Non-pigmented ciliary epithelial cell (primary cell): ENCODE measurements around the gene MAB21L3.
A peak's percentile ranks its signal among the peaks of the same experiment; 100 is the strongest.

Experiments
- DNase-seq: peaks from one replicate; pipeline ENCODE4 v3.0.0-alpha.2; 2010; ENCODE audit warnings: low read depth

The MAB21L3 gene

DNA sequence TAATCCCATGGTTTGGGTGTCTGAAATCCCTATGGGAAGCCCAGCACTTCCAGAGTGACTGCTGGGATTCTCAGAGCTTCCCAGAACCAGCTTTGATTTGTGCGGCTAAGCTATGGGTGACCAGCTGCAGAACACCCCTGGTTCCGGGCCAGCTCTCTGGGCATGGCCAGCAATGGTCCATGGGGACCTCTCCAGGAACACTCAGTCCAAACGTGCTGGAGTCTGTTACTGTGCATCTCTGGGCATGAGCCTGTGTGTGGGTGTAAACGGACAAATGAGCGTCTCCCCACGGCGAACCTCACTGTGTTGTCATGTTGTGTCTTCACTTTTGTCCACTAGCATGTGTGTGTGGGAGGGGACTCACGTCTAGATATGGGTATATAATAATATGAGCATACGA, 54.4 kb downstream of the MAB21L3 start:
- no peak for DNase-seq

DNA sequence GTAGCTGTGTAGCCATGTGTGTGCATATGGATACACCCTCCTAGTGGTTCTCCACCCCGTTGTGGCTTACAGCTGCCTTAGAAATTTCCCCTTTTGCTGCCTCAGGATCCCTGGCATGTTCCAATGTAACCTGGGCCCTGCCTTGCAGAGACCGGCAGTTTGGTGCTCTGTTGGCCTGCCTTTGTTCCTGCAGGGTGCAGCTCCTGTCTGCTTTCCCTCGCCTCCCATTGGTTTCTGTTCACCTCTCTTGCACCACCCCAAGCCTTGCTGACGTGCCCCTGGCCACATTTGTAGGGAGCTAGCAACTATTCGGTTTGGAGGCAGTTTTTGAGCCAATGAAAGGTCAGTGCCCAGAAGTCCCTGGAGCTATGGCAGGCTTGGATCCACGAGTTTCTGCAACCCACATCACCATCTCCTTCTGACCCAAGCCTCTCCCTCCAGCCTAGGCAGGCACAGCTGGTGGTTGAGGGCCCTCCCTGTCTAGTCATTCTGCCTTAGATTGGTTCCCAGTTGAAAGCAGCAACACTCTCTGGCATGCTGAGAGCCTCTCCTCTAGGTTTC, 54.9 kb downstream of the MAB21L3 start:
- DNase-seq, result no peak

DNA sequence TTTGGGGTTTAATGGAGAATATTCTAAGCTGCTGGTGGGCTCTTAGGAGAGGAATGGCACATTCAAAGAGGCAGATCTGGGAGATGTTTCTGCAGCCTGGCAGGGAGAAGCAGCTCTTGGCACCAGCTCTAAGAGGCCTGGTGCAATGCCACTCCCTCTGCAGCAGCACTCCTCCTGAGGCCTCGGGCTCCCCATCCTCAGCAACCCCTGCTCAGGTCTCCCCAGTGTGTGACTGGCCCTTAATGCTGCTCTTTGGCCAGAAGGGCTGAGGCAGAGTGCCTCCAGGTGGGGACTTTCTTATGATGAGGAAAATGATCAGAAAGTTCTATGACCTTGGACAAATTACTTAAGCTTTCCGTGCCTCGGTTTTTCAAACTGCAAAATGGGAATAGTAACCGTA, 55.5 kb downstream of the MAB21L3 start:
- DNase-seq, result no peak

DNA sequence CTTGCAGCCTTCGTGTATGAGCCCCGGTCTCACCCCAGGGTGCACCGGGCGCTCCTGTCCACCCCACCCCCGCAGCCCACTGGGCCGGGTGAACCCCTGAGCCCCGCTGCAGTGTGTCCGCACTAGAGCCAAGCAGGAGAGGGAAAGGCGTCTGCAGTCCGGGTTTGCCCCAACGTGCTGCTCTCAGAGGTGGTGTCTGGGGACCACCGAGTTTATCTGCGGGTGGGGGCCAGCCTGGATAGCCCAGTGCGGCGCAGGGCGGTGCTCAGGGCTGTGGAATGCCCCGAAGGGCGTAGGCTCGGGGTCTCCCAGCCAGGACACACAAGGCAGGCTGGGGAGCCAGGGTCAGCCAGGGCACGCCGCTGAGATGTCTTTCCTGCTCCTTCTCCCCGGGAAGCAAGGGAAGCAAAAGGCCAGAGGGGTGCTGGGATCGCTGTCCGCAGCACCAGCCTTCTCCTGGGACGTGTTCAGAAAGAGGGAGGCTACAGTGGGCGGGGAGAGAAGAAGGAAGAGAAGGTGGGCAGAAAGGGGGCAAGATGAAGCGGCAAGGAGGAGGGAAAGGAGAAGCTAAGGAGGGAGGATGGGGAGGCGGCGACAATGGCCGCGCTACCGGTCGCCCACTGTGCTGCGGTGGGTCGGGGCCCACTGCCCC, 56.6 kb downstream of the MAB21L3 start:
- no peak for DNase-seq

DNA sequence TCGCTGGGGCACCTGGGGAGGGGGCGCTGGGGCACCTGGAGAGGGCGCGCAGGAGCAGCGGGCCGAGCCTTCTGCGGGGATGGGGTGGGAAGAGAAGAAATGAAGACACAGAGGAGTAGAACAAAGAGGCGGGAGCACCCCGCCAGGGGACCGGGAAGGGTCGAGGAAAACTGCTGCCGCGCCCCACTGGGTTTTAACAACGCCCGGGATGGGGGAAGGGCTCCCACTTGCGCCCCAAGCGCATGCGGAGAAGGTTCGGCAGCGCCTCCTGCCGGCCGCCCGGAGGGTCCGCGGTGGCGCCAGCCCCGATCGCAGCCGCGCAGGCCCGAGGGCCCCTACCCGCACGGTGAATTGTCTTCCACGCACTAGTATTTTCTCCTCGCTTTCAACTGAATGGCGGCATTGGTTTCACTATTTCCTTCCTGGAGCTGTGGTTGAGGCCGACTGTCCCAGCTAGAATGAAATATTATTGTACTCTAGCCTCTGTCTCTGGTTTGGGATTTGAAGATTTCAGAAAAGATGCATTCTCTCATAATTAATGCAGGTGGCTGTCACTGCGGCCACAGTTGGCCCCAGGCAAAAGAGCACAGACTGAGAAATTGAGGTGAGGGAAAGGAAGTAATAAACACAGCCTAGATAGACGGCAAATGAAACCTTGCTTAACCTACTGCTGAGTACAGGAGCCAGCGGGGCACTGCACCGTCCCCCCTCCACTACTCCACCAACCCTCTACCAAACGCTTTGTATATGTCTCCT, 57.3 kb downstream of the MAB21L3 start:
- peak; percentile 13 for DNase-seq

DNA sequence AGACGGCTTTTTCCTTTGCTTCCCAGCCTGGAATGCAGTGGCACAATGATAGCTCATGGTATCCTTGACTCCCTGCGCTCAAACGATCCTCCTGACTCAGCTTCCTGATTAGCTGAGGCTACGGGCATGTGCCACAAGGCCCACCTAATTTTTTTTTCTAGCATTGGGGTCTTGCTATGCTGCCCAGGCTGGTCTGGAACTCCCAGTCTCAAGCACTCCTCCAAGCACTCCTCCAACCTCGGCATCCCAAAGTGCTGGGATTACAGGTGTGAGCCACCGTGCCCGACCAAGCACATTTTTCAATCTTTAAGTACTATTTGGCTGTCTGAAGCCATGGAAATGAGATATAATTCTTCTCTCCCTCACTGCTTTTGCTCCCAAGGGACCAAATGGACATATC, 58.7 kb downstream of the MAB21L3 start:
- no peak for DNase-seq

DNA sequence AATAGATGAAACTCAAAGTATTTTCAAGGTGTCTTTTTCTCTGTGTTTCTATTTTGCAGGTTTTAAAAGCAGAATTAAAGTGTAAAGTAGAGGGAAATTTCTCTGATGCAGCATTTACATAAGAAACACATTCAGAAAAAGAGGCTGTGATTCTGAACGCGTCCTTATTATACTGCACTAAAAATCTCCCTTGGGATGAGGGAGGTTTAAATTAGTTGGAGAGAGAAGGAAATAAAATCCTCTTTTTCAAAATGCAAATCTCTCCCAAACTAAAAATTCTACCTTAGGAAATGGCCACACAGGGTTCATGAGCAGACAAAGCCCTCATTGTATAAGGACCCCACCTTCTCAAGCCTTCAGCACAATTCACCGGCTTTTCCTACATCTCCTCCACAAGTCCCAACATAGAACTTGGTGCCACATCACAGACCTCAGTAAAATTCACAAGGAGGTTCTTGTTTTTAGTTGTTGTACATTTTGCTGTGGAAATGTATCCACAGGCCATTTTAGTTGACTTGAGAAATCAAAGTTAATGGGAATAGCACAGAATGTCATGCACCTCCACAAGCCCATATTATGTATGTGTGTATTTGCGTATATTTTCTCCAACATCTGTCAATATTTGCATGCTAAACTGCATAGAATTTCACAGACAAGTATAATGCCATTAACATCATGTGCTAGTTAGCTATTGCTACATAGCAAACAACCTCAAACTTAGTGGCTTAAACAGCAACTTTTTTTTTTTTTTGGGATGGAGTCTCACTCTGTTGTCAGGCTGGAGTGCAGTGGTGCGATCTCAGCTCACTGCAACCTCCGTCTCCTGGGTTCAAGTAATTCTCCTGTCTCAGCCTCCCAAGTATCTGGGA, 59.8 kb downstream of the MAB21L3 start:
- DNase-seq, result no peak

DNA sequence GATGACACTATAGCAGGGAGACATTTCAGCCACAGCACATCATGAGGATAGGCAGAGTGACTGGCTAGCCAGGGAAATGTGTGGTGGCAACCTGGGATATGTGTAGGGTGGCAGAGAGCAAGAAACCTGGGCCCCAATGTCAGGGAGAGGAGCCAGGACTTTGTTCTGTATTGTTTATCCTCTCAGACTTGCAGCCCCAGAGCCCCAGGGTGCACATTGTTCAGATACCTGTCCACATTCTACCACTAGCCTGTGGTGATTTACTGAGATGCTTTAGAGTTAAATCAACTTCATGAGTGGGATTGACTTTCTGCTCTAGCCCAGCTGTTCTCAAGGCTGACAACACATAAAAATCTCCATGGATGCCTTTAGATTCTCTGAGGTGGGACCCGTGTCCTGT, 61.5 kb downstream of the MAB21L3 start:
- no peak for DNase-seq

DNA sequence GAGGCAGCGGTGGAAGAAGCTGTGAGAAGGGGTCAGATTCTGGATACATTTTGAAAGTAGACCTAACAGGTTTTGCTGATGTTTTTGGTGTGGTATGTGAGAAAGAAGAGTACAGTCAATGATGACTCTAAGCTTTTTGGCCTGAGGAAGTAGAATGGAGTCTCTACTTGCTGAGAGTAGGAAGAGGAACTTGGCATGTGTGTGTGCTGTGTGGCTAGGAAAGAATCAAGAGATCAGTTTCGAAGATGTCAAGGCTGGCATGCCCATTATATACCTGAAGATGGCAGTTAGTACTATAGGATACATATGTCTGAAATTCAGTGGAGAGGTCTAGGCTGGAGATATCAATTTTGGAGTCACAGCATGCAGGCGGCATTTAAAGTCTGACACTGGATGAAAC, 64.4 kb downstream of the MAB21L3 start:
- no peak for DNase-seq

DNA sequence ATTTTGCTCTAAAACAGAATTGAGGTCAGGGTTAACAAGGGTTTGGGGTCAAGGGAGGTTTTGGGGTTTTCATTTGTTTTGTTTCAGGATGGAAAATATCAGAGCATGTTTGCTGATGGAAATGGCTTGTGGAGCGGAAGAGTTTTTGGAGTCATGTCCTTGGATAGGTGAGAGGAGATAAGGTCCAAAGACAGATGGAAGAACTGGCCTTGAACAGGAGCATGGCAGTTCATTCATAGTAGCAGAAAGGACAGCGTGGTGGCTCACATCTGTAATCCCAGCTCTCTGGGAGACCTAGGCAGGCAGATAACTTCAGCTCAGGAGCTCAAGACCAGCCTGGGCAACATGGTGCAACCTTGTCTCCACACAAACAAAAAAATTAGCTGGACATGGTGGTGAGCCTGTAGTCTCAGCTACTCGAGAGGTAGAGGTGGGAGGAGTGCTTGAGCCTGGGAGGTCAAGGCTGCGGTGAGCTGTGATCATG, 65.1 kb downstream of the MAB21L3 start:
- DNase-seq, result no peak

DNA sequence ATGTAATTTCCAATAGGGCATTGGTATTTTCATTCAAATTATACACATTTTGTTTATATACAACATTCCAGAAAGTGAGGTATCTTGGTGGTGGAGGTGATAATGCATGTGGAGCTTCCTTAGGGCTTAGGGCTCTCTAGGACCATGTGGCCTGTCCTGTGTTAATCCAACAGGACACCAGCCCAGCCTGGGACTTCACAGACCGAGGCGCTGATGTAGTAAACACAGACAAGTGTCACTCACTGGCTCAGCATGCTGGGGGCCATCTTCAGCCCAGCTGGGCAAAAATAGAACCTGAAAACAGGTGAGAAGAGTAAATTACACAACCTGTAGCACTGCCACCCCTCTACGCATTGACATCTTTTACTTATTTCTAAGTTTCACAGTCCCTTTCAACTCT, 66.7 kb downstream of the MAB21L3 start:
- no peak for DNase-seq

DNA sequence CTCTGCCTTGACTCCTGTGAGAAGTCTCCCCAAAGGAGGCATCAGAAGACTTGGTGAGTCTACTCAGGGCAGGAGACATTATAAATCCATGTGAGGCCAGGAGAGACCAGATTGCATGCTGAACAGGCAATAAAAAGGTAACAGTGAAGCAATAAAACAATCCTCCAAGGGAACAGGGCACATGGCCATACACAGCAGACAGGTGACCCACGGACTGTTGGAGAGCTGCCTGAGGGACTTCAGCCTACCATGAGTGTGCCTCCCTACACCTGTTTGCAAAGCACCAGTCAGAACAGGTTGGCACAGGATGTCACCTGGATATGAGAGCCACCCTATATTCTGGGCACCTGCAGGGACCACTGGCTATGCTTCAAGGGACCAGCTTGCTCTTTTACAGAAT, 67.6 kb downstream of the MAB21L3 start:
- DNase-seq, result no peak

DNA sequence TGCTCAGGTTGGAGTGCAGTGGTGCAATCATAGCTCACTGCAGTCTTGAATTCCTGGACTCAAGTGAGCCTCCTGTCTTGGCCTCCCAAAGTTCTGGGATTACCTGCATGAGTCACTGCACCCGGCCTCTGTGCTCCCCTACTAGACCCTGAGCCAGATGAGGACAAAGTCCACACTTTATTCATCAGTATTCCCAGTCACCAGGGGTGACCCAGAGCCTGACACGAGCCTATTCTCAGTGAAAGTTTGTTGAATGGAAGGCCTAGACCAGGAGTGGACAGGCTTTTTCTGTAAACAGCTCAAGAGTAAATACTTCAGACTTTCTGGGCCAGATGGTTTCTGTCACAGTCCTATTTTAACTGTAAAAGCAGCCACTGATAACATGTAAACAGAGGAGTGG, 68.2 kb downstream of the MAB21L3 start:
- DNase-seq, result no peak

DNA sequence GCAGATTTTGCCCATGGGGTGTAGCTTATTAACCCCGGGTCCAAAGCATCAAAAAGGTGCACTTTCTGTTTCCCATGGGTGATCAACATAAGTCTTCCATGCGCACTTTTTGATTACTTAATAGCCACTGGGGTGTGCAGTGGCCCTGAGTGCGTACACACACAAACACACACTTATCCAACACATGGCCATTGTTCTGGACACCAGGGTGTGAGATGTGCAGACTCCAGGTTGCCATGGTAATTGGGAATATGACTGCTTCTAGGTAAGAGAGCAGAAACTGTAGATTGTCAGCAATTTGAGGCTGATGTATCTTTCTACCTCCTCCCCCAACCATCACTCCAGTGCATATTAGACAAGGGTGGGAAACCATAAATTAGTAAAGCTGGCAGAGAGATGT, 68.8 kb downstream of the MAB21L3 start:
- no peak for DNase-seq

DNA sequence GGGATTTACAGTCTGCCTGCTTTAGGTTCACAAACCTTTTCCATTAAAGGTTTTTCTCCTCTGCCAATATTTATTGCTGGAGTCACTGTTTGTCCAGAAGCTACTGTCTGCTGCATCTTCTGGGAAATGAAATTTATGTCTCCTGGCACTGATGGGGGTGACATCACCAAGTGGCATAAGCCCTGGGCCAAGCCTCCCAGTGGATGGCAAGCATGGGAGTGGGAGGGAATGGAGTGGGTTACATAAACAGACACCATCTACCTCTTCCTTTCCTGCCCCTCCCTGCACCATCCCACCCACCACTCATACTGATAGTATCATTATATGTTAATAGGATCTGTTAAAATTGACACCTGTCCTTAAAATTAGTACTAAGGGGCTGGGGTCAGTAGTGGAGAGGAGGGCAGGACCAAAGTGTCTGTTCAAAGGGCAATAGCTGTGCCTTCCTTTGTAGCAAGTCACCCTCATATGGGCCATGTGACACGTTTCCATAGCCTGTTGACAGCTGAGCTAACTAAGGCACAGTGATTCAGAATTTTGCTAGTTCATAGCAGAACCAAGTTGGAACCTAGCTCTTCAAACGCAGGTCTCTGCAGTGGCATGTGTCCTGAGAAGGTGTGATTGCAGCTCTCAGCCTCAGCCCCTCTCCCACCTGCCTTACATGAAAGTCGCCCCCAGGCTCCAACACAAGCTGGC, 71.0 kb downstream of the MAB21L3 start:
- no peak for DNase-seq
